Cortex of kidney (tissue), 1 donor: ENCODE data around the gene ARL4D.

Experiments
- DNase-seq: peaks from one replicate; lab custom pipeline; 2025; lab: John Stamatoyannopoulos, UW

The ARL4D gene

GRCh38 chr17:43427362-43428043, 28.7 kb downstream of the ARL4D start:
- DNase-seq, result no peak

GRCh38 chr17:43428524-43428923, 29.7 kb downstream of the ARL4D start:
- DNase-seq, result no peak

GRCh38 chr17:43430936-43431713, 32.3 kb downstream of the ARL4D start:
- DNase-seq, result no peak

- DNase-seq, result no peak
Measured at GRCh38 chr17:43431714-43432523, 33.1 kb downstream of the ARL4D start.

GRCh38 chr17:43434902-43435319, 36.1 kb downstream of the ARL4D start:
- no peak for DNase-seq

- DNase-seq, result no peak
Measured at GRCh38 chr17:43437756-43438155, 39.0 kb downstream of the ARL4D start.

GRCh38 chr17:43438626-43439025, 39.8 kb downstream of the ARL4D start:
- no peak for DNase-seq

- DNase-seq, result no peak
Measured at GRCh38 chr17:43439041-43439440, 40.2 kb downstream of the ARL4D start.

GRCh38 chr17:43442711-43443110, 43.9 kb downstream of the ARL4D start:
- no peak for DNase-seq

- no peak for DNase-seq
Measured at GRCh38 chr17:43443381-43443780, 44.6 kb downstream of the ARL4D start.

GRCh38 chr17:43444223-43445008, 45.6 kb downstream of the ARL4D start:
- DNase-seq, result no peak

- DNase-seq, result no peak
Measured at GRCh38 chr17:43445009-43445589, 46.3 kb downstream of the ARL4D start.

- DNase-seq, result no peak
Measured at GRCh38 chr17:43446773-43447172, 48.0 kb downstream of the ARL4D start.

- DNase-seq, result no peak
Measured at GRCh38 chr17:43448720-43449469, 50.1 kb downstream of the ARL4D start.

- DNase-seq, result no peak
Measured at GRCh38 chr17:43449470-43450248, 50.9 kb downstream of the ARL4D start.
